GM19452 (cell line): ENCODE measurements around the gene GALNT5.
"Not testable (repeated sequence)": the region's sequence is repeated elsewhere in the genome, so short reads cannot be mapped to it uniquely, and the experiment has no call there.

ENCODE experiments used
- ATAC-seq: cut with Tn5 transposase; IDR thresholded peaks from one replicate; pipeline ENCODE4 v1.9.1; 2021; ENCODE audit not compliant: unreplicated experiment

Gene GALNT5

GRCh38 chr2:157326698-157327097, 69.2 kb downstream of the GALNT5 start:
- ATAC-seq: no peak

GRCh38 chr2:157327200-157327599, 69.7 kb downstream of the GALNT5 start:
- peak; percentile 37 for ATAC-seq

GRCh38 chr2:157327621-157328500, 70.4 kb downstream of the GALNT5 start:
- ATAC-seq: peak; percentile 99

- ATAC-seq: no peak
These were observed 72.0 kb downstream of the GALNT5 start for GRCh38 chr2:157329524-157329923.

GRCh38 chr2:157333304-157334047, 76.0 kb downstream of the GALNT5 start:
- ATAC-seq: no peak

GRCh38 chr2:157334335-157334734, 76.8 kb downstream of the GALNT5 start:
- ATAC-seq: no peak

GRCh38 chr2:157334797-157335196, 77.3 kb downstream of the GALNT5 start:
- ATAC-seq: no peak

- no peak for ATAC-seq
These were observed 78.9 kb downstream of the GALNT5 start for GRCh38 chr2:157336137-157337010.

GRCh38 chr2:157337978-157338377, 80.5 kb downstream of the GALNT5 start:
- ATAC-seq: no peak

- ATAC-seq: no peak
These were observed 82.6 kb downstream of the GALNT5 start for GRCh38 chr2:157339965-157340655.

- not testable (repeated sequence) for ATAC-seq
These were observed 83.9 kb downstream of the GALNT5 start for GRCh38 chr2:157341381-157341780.

GRCh38 chr2:157345647-157346389, 88.3 kb downstream of the GALNT5 start:
- no peak for ATAC-seq

- no peak for ATAC-seq
These were observed 90.9 kb downstream of the GALNT5 start for GRCh38 chr2:157348291-157348921.

- no peak for ATAC-seq
These were observed 92.5 kb downstream of the GALNT5 start for GRCh38 chr2:157349949-157350515.

- ATAC-seq: no peak
These were observed 98.1 kb downstream of the GALNT5 start for GRCh38 chr2:157355618-157356017.

- ATAC-seq: no peak
These were observed 102.1 kb downstream of the GALNT5 start for GRCh38 chr2:157359628-157360027.

GRCh38 chr2:157361526-157361925, 104.0 kb downstream of the GALNT5 start:
- ATAC-seq: no peak

- ATAC-seq: no peak
These were observed 105.1 kb downstream of the GALNT5 start for GRCh38 chr2:157362627-157363026.

- ATAC-seq: peak; percentile 61
These were observed 106.2 kb downstream of the GALNT5 start for GRCh38 chr2:157363612-157364101.
